ENCODE results near the gene SMIM1.

SMIM1 gene

GRCh38 chr1:3759796-3760195 lies 12.8 kb upstream of the SMIM1 start:
- no peak for FAIRE-seq

GRCh38 chr1:3761296-3762010 lies 11.1 kb upstream of the SMIM1 start:
- FAIRE-seq, result no peak

DNA sequence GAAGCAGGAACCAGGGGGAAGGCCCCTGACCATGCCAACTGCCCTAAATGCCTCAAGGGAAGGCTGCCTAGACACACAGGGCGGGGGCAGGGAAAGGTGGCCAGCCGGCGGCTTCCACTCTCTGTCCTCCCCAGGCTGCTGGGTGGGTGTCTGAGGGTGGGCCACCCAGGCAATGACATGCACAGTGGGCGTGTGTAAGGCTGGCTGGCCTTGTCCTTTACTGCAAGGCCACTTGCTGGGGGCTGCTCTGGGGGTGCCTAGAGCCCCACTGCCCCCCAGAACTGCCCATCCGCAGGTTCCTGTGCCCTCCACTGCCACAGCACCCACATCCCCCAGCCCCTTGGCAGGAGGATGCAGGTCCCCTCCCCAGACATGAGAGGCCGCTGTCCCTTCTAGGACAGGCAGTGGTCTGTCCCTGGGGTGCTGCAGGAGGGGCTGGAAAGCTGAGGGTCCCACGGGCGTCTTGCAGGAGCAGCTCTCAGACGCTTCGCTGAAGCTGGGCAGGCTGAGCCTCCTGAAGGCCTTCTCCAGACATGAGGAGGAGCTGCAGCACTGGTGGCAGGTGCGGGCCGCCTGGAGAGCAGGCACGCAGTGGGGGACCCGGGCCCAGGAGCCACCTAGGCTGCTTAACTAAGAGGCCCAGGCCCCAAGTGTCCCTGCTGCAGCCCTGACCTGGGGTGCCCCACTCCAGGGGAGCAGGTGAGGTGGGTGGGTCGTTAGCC lies 10.2 kb upstream of the SMIM1 start:
- no peak for FAIRE-seq

DNA sequence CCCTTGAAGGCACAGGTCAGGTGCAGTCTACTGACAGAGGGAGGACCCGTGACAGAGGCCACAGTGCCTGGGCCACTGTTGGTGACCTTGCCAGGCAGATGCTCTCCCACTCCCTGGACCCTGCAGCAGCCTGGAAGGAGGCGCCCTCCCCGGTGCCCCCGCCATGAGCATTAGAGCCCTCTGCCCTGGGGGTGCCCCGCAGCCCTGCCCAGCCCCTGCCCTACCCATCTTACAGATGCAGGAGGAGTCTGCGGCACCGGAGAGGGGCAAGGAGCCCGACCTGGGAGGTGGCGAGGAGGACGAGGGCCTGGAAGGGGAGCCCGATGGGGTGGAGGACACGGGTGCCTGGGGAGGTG lies 9.7 kb upstream of the SMIM1 start:
- no peak for FAIRE-seq

GRCh38 chr1:3763351-3764125 lies 9.0 kb upstream of the SMIM1 start:
- FAIRE-seq, result no peak

- no peak for FAIRE-seq
Observed at GRCh38 chr1:3767328-3767925, 5.1 kb upstream of the SMIM1 start.

- FAIRE-seq, result no peak
Observed at GRCh38 chr1:3768811-3769390, 3.6 kb upstream of the SMIM1 start.

DNA sequence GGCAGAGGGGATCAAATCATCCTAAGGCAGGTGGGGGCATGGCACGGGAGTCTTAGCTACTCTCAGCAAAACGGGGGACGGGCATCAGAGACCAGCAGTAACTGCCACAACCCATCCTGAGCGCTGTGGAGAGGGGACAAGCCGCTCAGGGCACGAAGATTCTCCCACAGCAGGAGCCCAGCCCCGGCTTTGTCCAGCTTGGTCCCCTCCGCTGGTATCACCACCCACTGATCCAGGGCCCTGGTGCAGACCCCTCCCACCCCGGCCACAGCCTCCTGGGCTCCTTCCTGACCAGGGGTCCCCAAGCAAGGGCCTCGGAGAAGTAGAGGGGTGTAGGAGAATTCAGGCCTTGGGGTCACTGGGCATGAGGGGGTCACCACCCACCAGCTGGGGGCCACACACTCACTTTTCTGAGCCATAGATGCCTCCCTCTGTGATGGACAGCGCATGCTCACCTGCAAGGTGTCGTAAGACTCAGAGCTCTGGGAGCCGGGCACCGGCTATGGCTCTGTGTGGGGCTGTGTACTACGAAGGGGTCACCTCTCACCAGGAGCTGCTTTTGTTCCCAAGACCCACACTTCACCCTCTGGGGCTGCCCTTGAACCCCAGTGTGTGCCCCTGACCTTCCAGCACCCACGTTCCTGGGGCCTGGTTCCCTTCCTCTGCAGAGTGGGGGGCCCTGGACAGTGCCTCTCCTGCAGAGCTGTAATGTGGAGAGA lies 2.3 kb upstream of the SMIM1 start:
- FAIRE-seq, result no peak

GRCh38 chr1:3771108-3772026 lies 1.2 kb upstream of the SMIM1 start:
- no peak for FAIRE-seq

- FAIRE-seq, result no peak
Observed at GRCh38 chr1:3772027-3772714, 378 bp upstream of the SMIM1 start.

- FAIRE-seq, result no peak
Observed at GRCh38 chr1:3773572-3774275, 1.2 kb downstream of the SMIM1 start.

DNA sequence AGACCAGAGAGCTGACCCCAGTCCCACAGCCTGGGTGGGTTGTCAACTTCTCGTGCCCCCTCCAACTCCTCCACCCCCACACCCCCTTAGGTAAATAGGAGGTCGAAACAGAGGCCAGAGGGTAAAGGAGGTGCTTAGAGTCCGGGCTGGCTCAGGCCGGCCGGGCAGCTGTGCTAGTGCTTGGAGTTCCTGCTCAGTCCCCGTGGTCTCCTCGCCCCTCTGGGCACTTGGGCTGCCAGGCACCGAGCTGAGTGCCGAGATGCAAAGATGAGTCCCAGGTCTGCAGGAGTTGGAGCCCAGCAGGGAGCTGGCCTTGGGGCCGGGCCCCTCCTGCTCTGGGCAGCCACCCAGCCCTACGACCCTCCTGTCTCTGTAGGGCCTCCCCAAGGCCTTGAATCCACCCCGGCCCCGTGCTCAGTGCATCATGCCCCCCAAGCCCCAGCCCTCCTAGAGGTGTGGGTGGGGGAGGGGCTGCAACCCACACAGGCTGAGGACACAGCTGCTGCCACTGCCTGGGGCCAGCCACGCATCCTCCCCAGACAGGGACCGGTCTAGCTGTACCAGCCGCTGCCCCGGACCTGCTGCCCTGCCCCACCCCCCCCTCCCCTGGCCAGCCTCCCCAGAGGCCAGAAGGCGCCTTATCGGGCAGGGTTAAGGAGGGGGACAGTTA lies 1.9 kb downstream of the SMIM1 start:
- no peak for FAIRE-seq

DNA sequence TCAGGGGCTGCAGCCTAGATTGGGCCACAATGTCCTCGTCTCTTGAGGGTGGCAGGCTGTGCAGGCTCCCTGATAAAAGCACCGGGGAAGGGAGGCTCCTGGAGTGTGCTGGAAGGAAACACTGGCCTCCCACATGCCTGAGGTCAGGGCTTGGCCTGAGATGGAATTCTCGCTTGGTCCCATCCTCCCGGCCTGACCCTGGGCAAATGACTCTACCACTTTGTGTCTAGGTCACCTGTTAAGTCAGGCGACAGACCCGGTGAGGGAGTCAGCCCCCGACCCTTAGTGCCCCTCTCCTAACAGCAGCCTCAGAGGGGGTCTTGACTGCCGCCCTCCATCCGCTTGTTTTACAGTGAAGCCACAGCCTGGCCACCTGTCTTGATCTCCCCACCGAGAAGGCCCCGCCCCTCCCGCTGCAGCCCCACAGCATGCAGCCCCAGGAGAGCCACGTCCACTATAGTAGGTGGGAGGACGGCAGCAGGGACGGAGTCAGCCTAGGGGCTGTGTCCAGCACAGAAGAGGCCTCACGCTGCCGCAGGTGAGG lies 2.5 kb downstream of the SMIM1 start:
- FAIRE-seq, result no peak

- no peak for FAIRE-seq
Observed at GRCh38 chr1:3775490-3776230, 3.1 kb downstream of the SMIM1 start.

GRCh38 chr1:3776231-3776961 lies 3.8 kb downstream of the SMIM1 start:
- no peak for FAIRE-seq

DNA sequence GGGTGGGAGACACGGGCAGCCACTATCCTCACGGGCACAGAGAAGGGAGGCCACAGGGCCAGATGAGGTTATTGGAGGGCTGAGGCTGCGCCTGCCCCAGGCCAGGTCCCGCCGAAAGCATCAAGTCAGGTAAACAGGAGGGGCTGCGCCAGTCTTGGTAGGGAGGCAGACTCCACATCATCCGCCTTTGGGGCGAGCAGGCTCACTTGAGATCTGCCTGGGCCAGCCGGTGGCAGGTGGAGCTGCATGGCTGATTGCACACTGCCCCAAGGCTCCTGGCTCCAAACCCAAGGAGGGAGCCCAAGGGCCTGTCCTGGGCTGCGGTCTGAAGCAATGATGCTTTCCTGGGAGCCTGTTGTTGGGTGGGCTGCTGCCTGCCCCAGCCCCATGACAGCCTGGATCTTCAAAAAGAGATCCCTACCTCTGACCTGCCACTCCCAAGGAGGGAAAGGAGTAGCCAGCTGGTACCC lies 4.6 kb downstream of the SMIM1 start:
- no peak for FAIRE-seq
